ENCODE measurements around the gene FOXP1.

Gene FOXP1

GRCh38 chr3:71241981-71242560 is 341.5 kb downstream of the FOXP1 start:
- TF ChIP-seq, protein P1, sequence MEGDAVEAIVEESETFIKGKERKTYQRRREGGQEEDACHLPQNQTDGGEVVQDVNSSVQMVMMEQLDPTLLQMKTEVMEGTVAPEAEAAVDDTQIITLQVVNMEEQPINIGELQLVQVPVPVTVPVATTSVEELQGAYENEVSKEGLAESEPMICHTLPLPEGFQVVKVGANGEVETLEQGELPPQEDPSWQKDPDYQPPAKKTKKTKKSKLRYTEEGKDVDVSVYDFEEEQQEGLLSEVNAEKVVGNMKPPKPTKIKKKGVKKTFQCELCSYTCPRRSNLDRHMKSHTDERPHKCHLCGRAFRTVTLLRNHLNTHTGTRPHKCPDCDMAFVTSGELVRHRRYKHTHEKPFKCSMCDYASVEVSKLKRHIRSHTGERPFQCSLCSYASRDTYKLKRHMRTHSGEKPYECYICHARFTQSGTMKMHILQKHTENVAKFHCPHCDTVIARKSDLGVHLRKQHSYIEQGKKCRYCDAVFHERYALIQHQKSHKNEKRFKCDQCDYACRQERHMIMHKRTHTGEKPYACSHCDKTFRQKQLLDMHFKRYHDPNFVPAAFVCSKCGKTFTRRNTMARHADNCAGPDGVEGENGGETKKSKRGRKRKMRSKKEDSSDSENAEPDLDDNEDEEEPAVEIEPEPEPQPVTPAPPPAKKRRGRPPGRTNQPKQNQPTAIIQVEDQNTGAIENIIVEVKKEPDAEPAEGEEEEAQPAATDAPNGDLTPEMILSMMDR (IDR thresholded peaks at IDR 0.05; ENCODE audit: poor library complexity, severe bottlenecking) = no peak
- H3K4me3 ChIP-seq (ENCODE audit: severe bottlenecking) = no peak overlapping the region
- no peaks in the 10 kb centered on the region for H3K9me3 ChIP-seq (ENCODE audit: severe bottlenecking)
- peaks cover 9% of the 10 kb centered on the region for H3K4me1 ChIP-seq (ENCODE audit: insufficient read depth, poor library complexity, severe bottlenecking)
- no peak overlapping the region for H3K27ac ChIP-seq (ENCODE audit: poor library complexity, severe bottlenecking)
- DNase-seq (ENCODE audit: low spot score) (no peak), ATAC-seq (ENCODE audit: low read depth) (no peak)
- H3K27me3 ChIP-seq (ENCODE audit: insufficient read depth, poor library complexity, severe bottlenecking) = no peaks in the 10 kb centered on the region
- no peaks in the 10 kb centered on the region for H3K36me3 ChIP-seq (ENCODE audit: low read depth)

GRCh38 chr3:71241246-71241901 is 342.2 kb downstream of the FOXP1 start:
- Histone ChIP-seq H3K36me3 (ENCODE audit: low read depth) (no peaks in the 10 kb centered on the region), H3K27me3 (ENCODE audit: insufficient read depth, poor library complexity, severe bottlenecking) (no peaks in the 10 kb centered on the region), H3K4me1 (ENCODE audit: insufficient read depth, poor library complexity, severe bottlenecking) (peaks cover 9% of the 10 kb centered on the region), H3K4me3 (ENCODE audit: severe bottlenecking) (no peak overlapping the region), H3K27ac (ENCODE audit: poor library complexity, severe bottlenecking) (no peak overlapping the region), H3K9me3 (ENCODE audit: severe bottlenecking) (no peaks in the 10 kb centered on the region)
- ATAC-seq (ENCODE audit: low read depth) (no peak), DNase-seq (ENCODE audit: low spot score) (no peak)
- TF ChIP-seq, protein P1 (IDR thresholded peaks at IDR 0.05; ENCODE audit: poor library complexity, severe bottlenecking) = no peak

DNA sequence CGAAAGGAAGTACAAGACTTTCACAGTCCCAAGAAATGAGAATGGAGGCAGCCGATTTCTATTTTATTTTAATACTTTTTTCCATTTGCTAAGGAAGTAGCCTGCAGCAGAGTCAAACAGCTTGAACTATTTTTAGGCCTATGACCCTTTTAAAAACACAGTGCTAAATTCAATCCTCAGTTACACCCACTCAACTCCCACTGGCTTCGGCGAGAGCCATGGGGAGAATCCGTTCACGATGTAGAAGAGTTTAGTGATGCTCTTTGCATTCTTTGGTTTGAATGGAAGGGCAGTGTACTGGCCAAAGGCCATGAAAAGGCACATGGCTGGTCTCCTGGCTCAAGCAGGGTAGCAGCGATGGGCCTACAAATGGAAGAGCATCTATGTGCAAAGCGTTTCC is 343.5 kb downstream of the FOXP1 start:
- no peaks in the 10 kb centered on the region for H3K27me3 ChIP-seq (ENCODE audit: insufficient read depth, poor library complexity, severe bottlenecking)
- H3K36me3 ChIP-seq (ENCODE audit: low read depth) = no peaks in the 10 kb centered on the region
- H3K27ac ChIP-seq (ENCODE audit: poor library complexity, severe bottlenecking) = no peak overlapping the region
- DNase-seq (ENCODE audit: low spot score) (no peak), ATAC-seq (ENCODE audit: low read depth) (no peak)
- peaks cover 6% of the 10 kb centered on the region for H3K4me1 ChIP-seq (ENCODE audit: insufficient read depth, poor library complexity, severe bottlenecking)
- H3K4me3 ChIP-seq (ENCODE audit: severe bottlenecking) = no peak overlapping the region
- H3K9me3 ChIP-seq (ENCODE audit: severe bottlenecking) = no peaks in the 10 kb centered on the region
- TF ChIP-seq, protein P1 (IDR thresholded peaks at IDR 0.05; ENCODE audit: poor library complexity, severe bottlenecking) = no peak

DNA sequence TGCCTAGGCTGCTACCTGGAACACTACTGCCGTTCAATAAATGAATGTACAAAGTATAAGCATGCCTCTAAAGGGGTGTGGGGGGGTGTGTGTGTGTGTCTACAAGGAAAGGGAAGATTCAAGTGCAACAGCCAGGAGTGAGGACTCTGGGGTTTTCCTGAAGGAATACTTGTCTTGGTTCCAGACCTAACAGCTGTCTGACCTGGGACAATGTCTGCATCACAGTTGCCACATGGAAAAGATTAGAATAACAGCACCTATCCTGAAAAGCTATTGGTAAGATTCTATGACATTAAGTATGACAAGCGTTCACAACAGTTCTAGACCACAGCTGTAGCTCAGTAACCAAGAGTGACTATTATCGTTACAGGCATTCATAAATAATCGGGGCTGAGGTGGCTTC is 345.2 kb downstream of the FOXP1 start:
- TF ChIP-seq, protein P1 (IDR thresholded peaks at IDR 0.05; ENCODE audit: poor library complexity, severe bottlenecking) = no peak
- Histone ChIP-seq H3K36me3 (ENCODE audit: low read depth) (no peaks in the 10 kb centered on the region), H3K4me3 (ENCODE audit: severe bottlenecking) (no peak overlapping the region), H3K9me3 (ENCODE audit: severe bottlenecking) (no peaks in the 10 kb centered on the region), H3K4me1 (ENCODE audit: insufficient read depth, poor library complexity, severe bottlenecking) (peaks cover 6% of the 10 kb centered on the region), H3K27ac (ENCODE audit: poor library complexity, severe bottlenecking) (no peak overlapping the region), H3K27me3 (ENCODE audit: insufficient read depth, poor library complexity, severe bottlenecking) (no peaks in the 10 kb centered on the region)
- ATAC-seq (ENCODE audit: low read depth) (no peak), DNase-seq (ENCODE audit: low spot score) (no peak)

GRCh38 chr3:71237672-71238071 is 345.9 kb downstream of the FOXP1 start:
- peaks cover 6% of the 10 kb centered on the region for H3K4me1 ChIP-seq (ENCODE audit: insufficient read depth, poor library complexity, severe bottlenecking)
- DNase-seq (ENCODE audit: low spot score) (no peak), ATAC-seq (ENCODE audit: low read depth) (no peak)
- no peaks in the 10 kb centered on the region for H3K27me3 ChIP-seq (ENCODE audit: insufficient read depth, poor library complexity, severe bottlenecking)
- no peak overlapping the region for H3K4me3 ChIP-seq (ENCODE audit: severe bottlenecking)
- TF ChIP-seq, protein P1 (IDR thresholded peaks at IDR 0.05; ENCODE audit: poor library complexity, severe bottlenecking) = no peak
- no peaks in the 10 kb centered on the region for H3K9me3 ChIP-seq (ENCODE audit: severe bottlenecking)
- no peak overlapping the region for H3K27ac ChIP-seq (ENCODE audit: poor library complexity, severe bottlenecking)
- no peaks in the 10 kb centered on the region for H3K36me3 ChIP-seq (ENCODE audit: low read depth)
